ENCODE results near the gene USP17L12.
A peak's percentile ranks its signal among the peaks of the same experiment; 100 is the strongest.
"Not testable (repeated sequence)": the region's sequence is repeated elsewhere in the genome, so short reads cannot be mapped to it uniquely, and the experiment has no call there.

Gene USP17L12, protein sequence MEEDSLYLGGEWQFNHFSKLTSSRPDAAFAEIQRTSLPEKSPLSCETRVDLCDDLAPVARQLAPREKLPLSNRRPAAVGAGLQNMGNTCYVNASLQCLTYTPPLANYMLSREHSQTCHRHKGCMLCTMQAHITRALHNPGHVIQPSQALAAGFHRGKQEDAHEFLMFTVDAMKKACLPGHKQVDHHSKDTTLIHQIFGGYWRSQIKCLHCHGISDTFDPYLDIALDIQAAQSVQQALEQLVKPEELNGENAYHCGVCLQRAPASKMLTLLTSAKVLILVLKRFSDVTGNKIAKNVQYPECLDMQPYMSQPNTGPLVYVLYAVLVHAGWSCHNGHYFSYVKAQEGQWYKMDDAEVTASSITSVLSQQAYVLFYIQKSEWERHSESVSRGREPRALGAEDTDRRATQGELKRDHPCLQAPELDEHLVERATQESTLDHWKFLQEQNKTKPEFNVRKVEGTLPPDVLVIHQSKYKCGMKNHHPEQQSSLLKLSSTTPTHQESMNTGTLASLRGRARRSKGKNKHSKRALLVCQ

DNA sequence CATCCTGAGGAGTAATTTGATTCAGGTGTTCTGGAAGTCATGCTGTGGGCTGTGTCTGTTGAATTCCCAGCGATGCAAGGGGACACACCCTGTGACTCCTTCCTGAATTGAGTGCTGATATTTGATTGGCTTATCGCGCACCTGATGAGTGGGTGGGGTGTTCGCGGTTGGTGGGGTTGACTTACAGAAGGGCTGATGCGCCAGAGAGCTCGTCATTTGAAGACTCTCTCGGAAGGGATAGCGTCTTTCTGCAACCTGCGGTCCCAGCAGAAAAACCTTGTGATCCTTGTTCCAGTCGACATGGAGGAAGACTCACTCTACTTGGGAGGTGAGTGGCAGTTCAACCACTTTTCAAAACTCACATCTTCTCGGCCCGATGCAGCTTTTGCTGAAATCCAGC, at the start of gene USP17L12:
TSS of gene USP17L12 (plus strand) at position 301 of the 400 bp plus-strand sequence. CDS start at position 301, 0 bp downstream.
- DNase-seq, result not testable (repeated sequence)

DNA sequence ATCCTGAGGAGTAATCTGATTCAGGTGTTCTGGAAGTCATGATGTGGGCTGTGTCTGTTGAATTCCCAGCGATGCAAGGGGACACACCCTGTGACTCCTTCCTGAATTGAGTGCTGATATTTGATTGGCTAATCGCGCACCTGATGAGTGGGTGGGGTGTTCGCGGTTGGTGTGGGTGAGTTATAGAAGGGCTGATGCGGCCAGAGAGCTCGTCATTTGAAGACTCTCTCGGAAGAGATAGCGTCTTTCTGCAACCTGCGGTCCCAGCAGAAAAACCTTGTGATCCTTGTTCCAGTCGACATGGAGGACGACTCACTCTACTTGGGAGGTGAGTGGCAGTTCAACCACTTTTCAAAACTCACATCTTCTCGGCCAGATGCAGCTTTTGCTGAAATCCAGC, 9.6 kb upstream of the USP17L12 start, which contains the start of gene USP17L10:
TSS of gene USP17L10 (plus strand) at position 301 of the 400 bp plus-strand sequence. CDS start at position 301, 0 bp downstream.
- not testable (repeated sequence) for DNase-seq

DNA sequence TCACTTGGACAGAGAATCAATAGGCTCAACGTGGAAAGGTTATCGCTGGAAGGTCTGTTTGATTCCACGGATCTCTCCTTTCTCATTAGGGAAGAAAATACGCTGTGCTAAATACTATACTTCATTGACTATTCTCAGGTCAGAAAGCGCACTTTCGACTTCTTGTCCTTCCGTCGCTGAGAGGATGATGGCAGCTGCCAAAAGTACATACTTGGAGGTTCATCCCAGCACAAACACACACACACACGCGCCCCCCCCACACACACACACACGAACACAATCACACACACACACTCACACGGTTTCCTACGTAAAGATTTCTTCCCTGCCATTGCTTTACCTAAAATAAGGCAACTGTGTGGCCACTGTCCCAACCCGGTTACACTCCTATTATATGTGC, 5.3 kb upstream of the USP17L12 start:
- not testable (repeated sequence) for DNase-seq

DNA sequence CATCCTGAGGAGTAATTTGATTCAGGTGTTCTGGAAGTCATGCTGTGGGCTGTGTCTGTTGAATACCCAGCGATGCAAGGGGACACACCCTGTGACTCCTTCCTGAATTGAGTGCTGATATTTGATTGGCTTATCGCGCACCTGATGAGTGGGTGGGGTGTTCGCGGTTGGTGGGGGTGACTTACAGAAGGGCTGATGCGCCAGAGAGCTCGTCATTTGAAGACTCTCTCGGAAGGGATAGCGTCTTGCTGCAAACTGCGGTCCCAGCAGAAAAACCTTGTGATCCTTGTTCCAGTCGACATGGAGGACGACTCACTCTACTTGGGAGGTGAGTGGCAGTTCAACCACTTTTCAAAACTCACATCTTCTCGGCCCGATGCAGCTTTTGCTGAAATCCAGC, 4.8 kb upstream of the USP17L12 start, which contains the start of gene USP17L11:
TSS of gene USP17L11 (plus strand) at position 301 of the 400 bp plus-strand sequence. CDS start at position 301, 0 bp downstream.
- not testable (repeated sequence) for DNase-seq

DNA sequence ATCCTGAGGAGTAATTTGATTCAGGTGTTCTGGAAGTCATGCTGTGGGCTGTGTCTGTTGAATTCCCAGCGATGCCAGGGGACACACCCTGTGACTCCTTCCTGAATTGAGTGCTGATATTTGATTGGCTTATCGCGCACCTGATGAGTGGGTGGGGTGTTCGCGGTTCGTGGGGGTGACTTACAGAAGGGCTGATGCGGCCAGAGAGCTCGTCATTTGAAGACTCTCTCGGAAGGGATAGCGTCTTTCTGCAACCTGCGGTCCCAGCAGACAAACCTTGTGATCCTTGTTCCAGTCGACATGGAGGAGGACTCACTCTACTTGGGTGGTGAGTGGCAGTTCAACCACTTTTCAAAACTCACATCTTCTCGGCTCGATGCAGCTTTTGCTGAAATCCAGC, 4.6 kb downstream of the USP17L12 start, which contains the start of gene USP17L13:
TSS of gene USP17L13 (plus strand) at position 301 of the 400 bp plus-strand sequence. CDS start at position 301, 0 bp downstream.
- DNase-seq, result not testable (repeated sequence)

DNA sequence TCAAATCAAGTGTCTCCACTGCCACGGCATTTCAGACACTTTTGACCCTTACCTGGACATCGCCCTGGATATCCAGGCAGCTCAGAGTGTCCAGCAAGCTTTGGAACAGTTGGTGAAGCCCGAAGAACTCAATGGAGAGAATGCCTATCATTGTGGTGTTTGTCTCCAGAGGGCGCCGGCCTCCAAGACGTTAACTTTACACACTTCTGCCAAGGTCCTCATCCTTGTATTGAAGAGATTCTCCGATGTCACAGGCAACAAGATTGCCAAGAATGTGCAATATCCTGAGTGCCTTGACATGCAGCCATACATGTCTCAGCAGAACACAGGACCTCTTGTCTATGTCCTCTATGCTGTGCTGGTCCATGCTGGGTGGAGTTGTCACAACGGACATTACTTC, 10.3 kb downstream of the USP17L12 start:
- not testable (repeated sequence) for DNase-seq

DNA sequence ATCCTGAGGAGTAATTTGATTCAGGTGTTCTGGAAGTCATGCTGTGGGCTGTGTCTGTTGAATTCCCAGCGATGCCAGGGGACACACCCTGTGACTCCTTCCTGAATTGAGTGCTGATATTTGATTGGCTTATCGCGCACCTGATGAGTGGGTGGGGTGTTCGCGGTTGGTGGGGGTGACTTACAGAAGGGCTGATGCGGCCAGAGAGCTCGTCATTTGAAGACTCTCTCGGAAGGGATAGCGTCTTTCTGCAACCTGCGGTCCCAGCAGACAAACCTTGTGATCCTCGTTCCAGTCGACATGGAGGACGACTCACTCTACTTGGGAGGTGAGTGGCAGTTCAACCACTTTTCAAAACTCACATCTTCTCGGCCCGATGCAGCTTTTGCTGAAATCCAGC, 14.1 kb downstream of the USP17L12 start, which contains the start of gene USP17L15:
TSS of gene USP17L15 (plus strand) at position 301 of the 400 bp plus-strand sequence. CDS start at position 301, 0 bp downstream.
- DNase-seq, result not testable (repeated sequence)

DNA sequence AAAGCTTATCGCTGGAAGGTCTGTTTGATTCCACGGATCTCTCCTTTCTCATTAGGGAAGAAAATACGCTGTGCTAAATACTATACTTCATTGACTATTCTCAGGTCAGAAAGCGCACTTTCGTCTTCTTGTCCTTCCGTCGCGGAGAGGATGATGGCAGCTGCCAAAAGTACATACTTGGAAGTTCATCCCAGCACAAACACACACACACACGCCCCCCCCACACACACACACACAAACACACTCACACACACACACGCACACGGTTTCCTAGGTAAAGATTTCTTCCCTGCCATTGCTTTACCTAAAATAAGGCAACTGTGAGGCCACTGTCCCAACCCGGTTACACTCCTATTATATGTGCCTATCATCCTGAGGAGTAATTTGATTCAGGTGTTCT, 18.5 kb downstream of the USP17L12 start:
- peak; percentile 0 for DNase-seq

DNA sequence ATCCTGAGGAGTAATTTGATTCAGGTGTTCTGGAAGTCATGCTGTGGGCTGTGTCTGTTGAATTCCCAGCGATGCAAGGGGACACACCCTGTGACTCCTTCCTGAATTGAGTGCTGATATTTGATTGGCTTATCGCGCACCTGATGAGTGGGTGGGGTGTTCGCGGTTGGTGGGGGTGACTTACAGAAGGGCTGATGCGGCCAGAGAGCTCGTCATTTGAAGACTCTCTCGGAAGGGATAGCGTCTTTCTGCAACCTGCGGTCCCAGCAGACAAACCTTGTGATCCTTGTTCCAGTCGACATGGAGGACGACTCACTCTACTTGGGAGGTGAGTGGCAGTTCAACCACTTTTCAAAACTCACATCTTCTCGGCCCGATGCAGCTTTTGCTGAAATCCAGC, 23.6 kb downstream of the USP17L12 start, which contains the start of gene USP17L17:
TSS of gene USP17L17 (plus strand) at position 301 of the 400 bp plus-strand sequence. CDS start at position 301, 0 bp downstream.
- DNase-seq, result not testable (repeated sequence)

DNA sequence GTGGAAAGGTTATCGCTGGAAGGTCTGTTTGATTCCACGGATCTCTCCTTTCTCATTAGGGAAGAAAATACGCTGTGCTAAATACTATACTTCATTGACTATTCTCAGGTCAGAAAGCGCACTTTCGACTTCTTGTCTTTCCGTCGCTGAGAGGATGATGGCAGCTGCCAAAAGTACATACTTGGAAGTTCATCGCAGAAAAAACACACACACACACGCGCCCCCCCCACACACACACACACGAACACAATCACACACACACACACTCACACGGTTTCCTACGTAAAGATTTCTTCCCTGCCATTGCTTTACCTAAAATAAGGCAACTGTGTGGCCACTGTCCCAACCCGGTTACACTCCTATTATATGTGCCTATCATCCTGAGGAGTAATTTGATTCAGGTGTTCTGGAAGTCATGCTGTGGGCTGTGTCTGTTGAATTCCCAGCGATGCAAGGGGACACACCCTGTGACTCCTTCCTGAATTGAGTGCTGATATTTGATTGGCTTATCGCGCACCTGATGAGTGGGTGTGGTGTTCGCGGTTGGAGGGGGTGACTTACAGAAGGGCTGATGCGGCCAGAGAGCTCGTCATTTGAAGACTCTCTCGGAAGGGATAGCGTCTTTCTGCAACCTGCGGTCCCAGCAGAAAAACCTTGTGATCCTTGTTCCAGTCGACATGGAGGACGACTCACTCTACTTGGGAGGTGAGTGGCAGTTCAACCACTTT, 28.2 kb downstream of the USP17L12 start, which contains the start of gene USP17L18:
TSS of gene USP17L18 (plus strand) at position 678 of the 728 bp plus-strand sequence. CDS start at position 678, 0 bp downstream.
- DNase-seq, result not testable (repeated sequence)

DNA sequence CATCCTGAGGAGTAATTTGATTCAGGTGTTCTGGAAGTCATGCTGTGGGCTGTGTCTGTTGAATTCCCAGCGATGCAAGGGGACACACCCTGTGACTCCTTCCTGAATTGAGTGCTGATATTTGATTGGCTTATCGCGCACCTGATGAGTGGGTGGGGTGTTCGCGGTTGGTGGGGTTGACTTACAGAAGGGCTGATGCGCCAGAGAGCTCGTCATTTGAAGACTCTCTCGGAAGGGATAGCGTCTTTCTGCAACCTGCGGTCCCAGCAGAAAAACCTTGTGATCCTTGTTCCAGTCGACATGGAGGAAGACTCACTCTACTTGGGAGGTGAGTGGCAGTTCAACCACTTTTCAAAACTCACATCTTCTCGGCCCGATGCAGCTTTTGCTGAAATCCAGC, 33.1 kb downstream of the USP17L12 start, which contains the start of gene USP17L19:
TSS of gene USP17L19 (plus strand) at position 301 of the 400 bp plus-strand sequence. CDS start at position 301, 0 bp downstream.
- DNase-seq, result not testable (repeated sequence)

DNA sequence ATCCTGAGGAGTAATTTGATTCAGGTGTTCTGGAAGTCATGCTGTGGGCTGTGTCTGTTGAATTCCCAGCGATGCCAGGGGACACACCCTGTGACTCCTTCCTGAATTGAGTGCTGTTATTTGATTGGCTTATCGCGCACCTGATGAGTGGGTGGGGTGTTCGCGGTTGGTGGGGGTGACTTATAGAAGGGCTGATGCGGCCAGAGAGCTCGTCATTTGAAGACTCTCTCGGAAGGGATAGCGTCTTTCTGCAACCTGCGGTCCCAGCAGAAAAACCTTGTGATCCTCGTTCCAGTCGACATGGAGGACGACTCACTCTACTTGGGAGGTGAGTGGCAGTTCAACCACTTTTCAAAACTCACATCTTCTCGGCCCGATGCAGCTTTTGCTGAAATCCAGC, 37.9 kb downstream of the USP17L12 start, which contains the start of gene USP17L20:
TSS of gene USP17L20 (plus strand) at position 301 of the 400 bp plus-strand sequence. CDS start at position 301, 0 bp downstream.
- DNase-seq, result not testable (repeated sequence)

DNA sequence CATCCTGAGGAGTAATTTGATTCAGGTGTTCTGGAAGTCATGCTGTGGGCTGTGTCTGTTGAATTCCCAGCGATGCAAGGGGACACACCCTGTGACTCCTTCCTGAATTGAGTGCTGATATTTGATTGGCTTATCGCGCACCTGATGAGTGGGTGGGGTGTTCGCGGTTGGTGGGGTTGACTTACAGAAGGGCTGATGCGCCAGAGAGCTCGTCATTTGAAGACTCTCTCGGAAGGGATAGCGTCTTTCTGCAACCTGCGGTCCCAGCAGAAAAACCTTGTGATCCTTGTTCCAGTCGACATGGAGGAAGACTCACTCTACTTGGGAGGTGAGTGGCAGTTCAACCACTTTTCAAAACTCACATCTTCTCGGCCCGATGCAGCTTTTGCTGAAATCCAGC, 42.6 kb downstream of the USP17L12 start, which contains the start of gene USP17L21:
TSS of gene USP17L21 (plus strand) at position 301 of the 400 bp plus-strand sequence. CDS start at position 301, 0 bp downstream.
- not testable (repeated sequence) for DNase-seq

DNA sequence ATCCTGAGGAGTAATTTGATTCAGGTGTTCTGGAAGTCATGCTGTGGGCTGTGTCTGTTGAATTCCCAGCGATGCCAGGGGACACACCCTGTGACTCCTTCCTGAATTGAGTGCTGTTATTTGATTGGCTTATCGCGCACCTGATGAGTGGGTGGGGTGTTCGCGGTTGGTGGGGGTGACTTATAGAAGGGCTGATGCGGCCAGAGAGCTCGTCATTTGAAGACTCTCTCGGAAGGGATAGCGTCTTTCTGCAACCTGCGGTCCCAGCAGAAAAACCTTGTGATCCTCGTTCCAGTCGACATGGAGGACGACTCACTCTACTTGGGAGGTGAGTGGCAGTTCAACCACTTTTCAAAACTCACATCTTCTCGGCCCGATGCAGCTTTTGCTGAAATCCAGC, 47.4 kb downstream of the USP17L12 start, which contains the start of gene USP17L22:
TSS of gene USP17L22 (plus strand) at position 301 of the 400 bp plus-strand sequence. CDS start at position 301, 0 bp downstream.
- DNase-seq, result not testable (repeated sequence)
